ENCODE data around the gene SH3TC2. TPM values are rescaled to one million over a fixed set of nuclear protein-coding genes. Genes with fewer than 3 reads are reported as not detected.

Gene SH3TC2
- polyA plus RNA-seq, 1 of the 3 experiments (the other 2 are of a cell fraction) = 1.1 TPM

- Histone ChIP-seq H3K4me2 (no peak overlapping the region), H3F3A (replicated peaks; ENCODE audit: insufficient read depth) (no peaks in the 10 kb centered on the region), H3K27me3 (ENCODE audit: insufficient read depth) (no peaks in the 10 kb centered on the region), H3K9me3 (peaks cover 13% of the 10 kb centered on the region), H3K9ac (no peak overlapping the region), H3K4me1 (ENCODE audit: control insufficient read depth in 1 of 2, insufficient read depth in 2 of 2, low read depth in 1 of 2, low read length in 1 of 2) (no peaks in the 10 kb centered on the region), H2AFZ (ENCODE audit: low read depth) (no peak overlapping the region), H4K20me1 (ENCODE audit: insufficient read depth) (no peaks in the 10 kb centered on the region), H3K27ac (ENCODE audit: low read depth in 2 of 2, low read length in 1 of 2) (no peak overlapping the region), H3K36me3 (replicated peaks in 1 of 2; ENCODE audit: control insufficient read depth in 1 of 2, insufficient read depth in 2 of 2, low read length in 1 of 2) (no peaks in the 10 kb centered on the region), H3K9me2 (no peaks in the 10 kb centered on the region), H3K4me3 (ENCODE audit: low read depth in 2 of 2, low read length in 1 of 2) (no peak overlapping the region), H3K79me2 (ENCODE audit: insufficient read depth) (no peaks in the 10 kb centered on the region)
- 19% methylated on average over 2 of the region's 2 CpGs for WGBS (ENCODE audit: low lambda C conversion rate)
- no peak for DNase-seq
- TF ChIP-seq MEF2A (IDR thresholded peaks at IDR 0.05; ENCODE audit: borderline replicate concordance, low read depth) (no peak), RAD21 (IDR thresholded peaks at IDR 0.05; ENCODE audit: low read length) (no peak), FOXJ3 (CRISPR knock-in tag; IDR thresholded peaks at IDR 0.05) (no peak), TCF12 (IDR thresholded peaks at IDR 0.05) (no peak), SIN3A (IDR thresholded peaks at IDR 0.05; ENCODE audit: borderline replicate concordance, low read depth, low read length) (no peak), EZH2phosphoT487 (IDR thresholded peaks at IDR 0.05; ENCODE audit: borderline replicate concordance, low read depth) (no peak), YY1 (IDR thresholded peaks at IDR 0.05; ENCODE audit: low read depth) (no peak), RCOR1 (IDR thresholded peaks at IDR 0.05; ENCODE audit: low read length) (no peak), IRF3 (IDR thresholded peaks at IDR 0.05; ENCODE audit: low read depth, low read length) (no peak), RXRA (IDR thresholded peaks at IDR 0.05; ENCODE audit: borderline replicate concordance, low read depth) (no peak), PBX3 (IDR thresholded peaks at IDR 0.05) (no peak), USF2 (IDR thresholded peaks at IDR 0.05; ENCODE audit: borderline replicate concordance, low read depth, low read length) (no peak), TEAD4 (IDR thresholded peaks at IDR 0.05; ENCODE audit: borderline replicate concordance, insufficient read depth) (no peak), MXI1 (IDR thresholded peaks at IDR 0.05; ENCODE audit: low read depth, low read length) (no peak), FOXM1 (IDR thresholded peaks at IDR 0.05; ENCODE audit: low read depth) (no peak), TAF1 (IDR thresholded peaks at IDR 0.05; ENCODE audit: borderline replicate concordance, low read depth, low read length) (no peak), GABPA (IDR thresholded peaks at IDR 0.05; ENCODE audit: low read depth) (no peak), CTCF (IDR thresholded peaks at IDR 0.05) (no peak), JUND (IDR thresholded peaks at IDR 0.05) (no peak), MAX (IDR thresholded peaks at IDR 0.05; ENCODE audit: low read depth) (no peak)
- ChIA-PET CTCF (interaction anchor here (1.1 to 2.0 kb wide), 4 partner anchors 20 to 915 kb away, joined by 3 to 12 read pairs (median 3); no protein-coding TSS in a partner anchor), POLR2A (no interaction called here)
These were observed 32.1 kb upstream of the SH3TC2 start for GRCh38 chr5:149094996-149095395.

All from SK-N-SH (cell line).